ENCODE results near the gene CYCS.
"Not testable (repeated sequence)": the region's sequence is repeated elsewhere in the genome, so short reads cannot be mapped to it uniquely, and the experiment has no call there.

CYCS gene

DNA sequence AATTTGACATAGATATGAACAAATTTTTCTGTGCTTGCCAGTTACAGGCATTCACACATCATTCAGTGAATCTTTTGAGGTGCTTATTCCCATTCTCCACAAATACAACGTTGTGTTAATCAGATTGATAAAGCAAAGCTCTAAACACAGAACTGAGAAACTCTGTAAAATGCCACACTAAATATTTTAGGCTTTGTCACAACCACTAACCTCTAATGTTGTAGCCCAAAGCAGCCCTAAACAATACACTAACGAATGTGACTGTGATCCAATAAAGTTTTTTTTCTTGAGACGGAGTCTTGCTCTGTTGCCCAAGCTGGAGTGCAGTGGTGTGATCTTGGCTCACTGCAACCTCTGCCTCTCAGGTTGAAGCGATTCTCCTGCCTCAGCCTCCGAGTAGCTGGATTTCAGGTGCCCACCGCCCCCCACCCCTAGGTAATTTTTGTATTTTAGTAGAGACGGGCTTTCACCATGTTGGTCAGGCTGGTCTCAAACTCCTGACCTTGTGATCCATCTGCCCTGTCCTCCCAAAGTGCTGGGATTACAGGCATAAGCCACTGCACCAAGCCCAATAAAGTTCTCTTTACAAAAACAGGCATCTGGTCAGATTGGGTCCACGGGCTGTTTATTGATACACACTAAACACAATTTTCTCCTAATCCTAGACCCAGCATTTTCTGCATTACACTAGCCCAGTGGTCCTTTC lies 6.9 kb downstream of the CYCS start:
- TF ChIP-seq, protein P1, sequence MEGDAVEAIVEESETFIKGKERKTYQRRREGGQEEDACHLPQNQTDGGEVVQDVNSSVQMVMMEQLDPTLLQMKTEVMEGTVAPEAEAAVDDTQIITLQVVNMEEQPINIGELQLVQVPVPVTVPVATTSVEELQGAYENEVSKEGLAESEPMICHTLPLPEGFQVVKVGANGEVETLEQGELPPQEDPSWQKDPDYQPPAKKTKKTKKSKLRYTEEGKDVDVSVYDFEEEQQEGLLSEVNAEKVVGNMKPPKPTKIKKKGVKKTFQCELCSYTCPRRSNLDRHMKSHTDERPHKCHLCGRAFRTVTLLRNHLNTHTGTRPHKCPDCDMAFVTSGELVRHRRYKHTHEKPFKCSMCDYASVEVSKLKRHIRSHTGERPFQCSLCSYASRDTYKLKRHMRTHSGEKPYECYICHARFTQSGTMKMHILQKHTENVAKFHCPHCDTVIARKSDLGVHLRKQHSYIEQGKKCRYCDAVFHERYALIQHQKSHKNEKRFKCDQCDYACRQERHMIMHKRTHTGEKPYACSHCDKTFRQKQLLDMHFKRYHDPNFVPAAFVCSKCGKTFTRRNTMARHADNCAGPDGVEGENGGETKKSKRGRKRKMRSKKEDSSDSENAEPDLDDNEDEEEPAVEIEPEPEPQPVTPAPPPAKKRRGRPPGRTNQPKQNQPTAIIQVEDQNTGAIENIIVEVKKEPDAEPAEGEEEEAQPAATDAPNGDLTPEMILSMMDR (IDR thresholded peaks at IDR 0.05; ENCODE audit: low read depth, low read length): no peak
- DNase-seq (ENCODE audit: extremely low read depth, low read depth): no peak

DNA sequence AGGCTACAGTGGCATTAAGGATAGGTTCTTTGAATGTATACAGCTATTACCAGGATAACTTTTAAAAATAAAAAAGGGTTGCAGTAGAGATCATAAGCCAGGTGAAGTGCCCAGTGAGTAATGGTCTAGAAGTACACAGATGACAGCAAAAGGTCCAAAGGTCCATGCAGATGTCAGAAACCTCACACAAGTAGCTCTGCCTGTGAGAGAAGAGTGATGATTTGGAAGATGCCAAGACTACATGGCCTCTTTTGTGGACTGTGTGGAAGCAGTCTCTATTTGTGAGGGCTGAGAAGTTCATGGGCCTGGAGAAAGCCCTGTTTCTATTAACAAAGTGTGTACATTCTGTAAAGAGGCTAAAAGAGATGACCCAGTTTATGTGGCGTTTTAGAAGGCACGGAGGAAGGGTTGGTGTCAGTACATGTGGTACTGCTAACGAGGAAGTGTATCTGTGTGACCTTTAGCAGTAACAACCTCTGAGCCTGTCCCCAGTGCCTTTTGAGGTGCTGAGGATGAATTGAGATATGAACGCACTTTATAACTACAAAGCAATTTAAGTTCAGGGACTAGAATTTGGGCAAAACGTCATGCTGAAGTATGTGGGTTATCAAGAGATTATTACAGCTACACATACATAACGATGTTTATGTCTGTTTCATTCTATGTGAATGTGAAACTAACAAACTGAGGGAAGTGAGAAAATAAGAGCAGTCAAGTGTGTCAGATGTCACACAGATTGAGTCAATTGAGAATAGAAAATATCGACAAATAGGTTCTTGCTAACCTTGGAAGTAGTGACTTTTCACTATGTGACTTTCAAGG lies 7.6 kb downstream of the CYCS start:
- TF ChIP-seq, protein P1 (IDR thresholded peaks at IDR 0.05; ENCODE audit: low read depth, low read length): no peak
- DNase-seq (ENCODE audit: extremely low read depth, low read depth): no peak

DNA sequence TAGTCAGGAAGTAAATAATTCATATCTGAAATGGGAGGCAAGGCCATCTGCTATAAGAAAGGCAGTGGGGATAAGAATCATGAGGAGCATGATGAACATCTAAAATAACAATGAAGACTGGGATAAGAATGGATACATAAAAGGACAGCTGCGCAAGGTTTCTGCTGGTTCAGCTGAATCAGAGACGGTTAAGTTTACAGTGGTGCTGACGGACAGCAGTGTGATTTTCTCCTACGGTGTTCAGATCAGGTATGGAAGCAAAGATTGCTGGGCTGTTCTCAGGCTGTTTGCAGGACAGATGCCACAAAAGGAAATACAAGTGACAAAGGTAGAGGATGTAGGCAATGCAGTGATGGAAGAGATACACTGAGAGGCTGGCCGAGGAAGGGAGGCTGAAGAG lies 8.4 kb downstream of the CYCS start:
- TF ChIP-seq, protein P1 (IDR thresholded peaks at IDR 0.05; ENCODE audit: low read depth, low read length): no peak
- no peak for DNase-seq (ENCODE audit: extremely low read depth, low read depth)

DNA sequence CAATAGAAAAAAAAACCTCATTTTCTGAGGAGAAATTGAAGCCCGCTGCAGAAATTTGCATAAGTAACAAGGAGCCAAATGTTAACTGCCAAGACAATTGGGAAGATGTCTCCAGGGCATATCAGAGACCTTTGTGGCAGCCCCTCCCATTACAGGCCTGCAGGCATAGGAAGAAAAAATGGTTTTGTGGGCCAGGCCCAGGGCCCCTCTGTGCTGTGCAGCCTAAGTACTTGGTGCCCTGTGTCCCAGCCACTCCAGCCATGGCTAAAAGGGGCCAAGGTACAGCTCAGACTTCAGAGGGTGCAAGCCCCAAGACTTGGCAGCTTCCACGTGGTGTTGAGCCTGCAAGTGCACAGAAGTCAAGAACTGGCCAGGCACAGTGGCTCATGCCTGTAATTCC lies 14.5 kb downstream of the CYCS start:
- not testable (repeated sequence) for DNase-seq (ENCODE audit: extremely low read depth, low read depth)

DNA sequence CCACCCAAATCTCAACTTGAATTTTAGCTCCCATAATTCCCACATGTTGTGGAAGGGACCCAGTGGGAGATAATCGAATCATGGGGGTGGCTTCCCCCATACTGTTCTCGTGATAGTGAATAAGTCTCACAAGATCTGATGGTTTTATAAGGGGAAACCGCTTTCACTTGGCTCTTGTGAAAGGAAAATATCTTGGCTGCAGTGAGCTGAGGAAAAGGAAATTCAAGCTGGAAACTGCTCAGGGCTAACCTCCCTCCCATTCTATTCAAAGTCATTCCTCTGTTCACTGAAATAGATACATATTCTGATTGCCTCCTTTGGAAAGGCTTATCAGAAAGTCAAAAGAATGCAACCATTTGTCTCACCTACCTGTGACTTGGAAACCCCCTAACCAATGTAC lies 15.8 kb downstream of the CYCS start:
- TF ChIP-seq, protein P1 (IDR thresholded peaks at IDR 0.05; ENCODE audit: low read depth, low read length): no peak
- DNase-seq (ENCODE audit: extremely low read depth, low read depth): no peak

DNA sequence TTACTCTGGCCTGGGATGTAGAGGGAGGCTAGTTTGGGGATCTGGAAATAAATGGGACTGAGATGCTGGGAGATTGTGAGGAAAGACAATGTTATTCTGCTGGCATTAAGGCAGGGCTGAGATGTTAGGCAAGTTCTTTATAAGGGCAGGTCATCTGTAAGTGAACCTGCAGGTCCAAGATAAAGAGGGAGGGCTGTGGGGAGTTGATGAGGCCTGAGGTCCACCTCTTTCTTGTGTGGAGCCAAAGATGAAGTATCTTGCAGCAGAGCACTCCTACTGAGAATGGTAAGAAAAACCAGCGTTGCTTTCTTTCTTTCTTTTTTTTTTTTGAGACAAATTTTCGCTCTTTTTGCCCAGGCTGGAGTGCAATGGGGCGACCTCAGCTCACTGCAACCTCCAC lies 19.1 kb downstream of the CYCS start:
- DNase-seq (ENCODE audit: extremely low read depth, low read depth): no peak
- TF ChIP-seq, protein P1 (IDR thresholded peaks at IDR 0.05; ENCODE audit: low read depth, low read length): no peak

DNA sequence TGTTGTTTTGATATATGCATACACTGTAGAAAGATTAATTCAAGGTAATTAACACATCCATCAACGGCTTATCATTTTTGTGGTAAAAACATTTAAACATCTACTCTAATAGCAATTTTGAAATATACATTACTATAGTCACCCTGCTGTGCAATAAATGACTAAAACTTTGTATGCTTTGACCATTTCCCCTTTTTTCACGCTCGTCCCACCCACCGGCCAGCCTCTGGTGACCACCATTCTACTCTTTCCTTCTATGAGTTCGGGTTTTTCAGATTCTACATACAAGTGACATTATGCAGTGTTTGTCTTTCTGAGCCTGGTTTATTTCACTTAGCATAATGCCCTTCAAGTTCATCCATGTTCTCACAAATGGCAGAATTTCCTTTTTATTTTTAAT lies 21.3 kb downstream of the CYCS start:
- TF ChIP-seq, protein P1 (IDR thresholded peaks at IDR 0.05; ENCODE audit: low read depth, low read length): no peak

More for the DNA sequence above, 21.3 kb downstream of the CYCS start:
- DNase-seq (ENCODE audit: extremely low read depth, low read depth): no peak
